DND-41 (cell line): Measurements from ENCODE around the gene ATG16L2.

Source experiments
- ATAC-seq: fragments of 200-7000 bp; cut with Tn5 transposase; 3 replicates; pipeline ENCODE4 v1.9.1; 2021; ENCODE audit warnings: low read depth; ENCODE audit not compliant: insufficient read depth
- DNase-seq: peaks from one replicate; pipeline ENCODE4 v3.0.0-alpha.2; 2020
- H2AFZ ChIP-seq: 2 replicates; pipeline ENCODE4 v1.6.0; 2012; ENCODE audit warnings: low read depth, low read length
- H3K27ac ChIP-seq: 2 replicates; pipeline ENCODE4 v1.5.1; 2012; ENCODE audit warnings: low read length, inconsistent platforms
- H3K27me3 ChIP-seq: fragments of 200-600 bp; sonication (generic); 2 replicates; pipeline ENCODE4 v1.6.0; 2012; ENCODE audit warnings: low read length, mild to moderate bottlenecking, inconsistent platforms; ENCODE audit not compliant: insufficient read depth, poor library complexity
- H3K36me3 ChIP-seq: 2 replicates; pipeline ENCODE4 v1.5.1; 2012; ENCODE audit warnings: low read length, inconsistent platforms; ENCODE audit not compliant: insufficient read depth
- H3K4me1 ChIP-seq: 2 replicates; pipeline ENCODE4 v1.5.1; 2012; ENCODE audit warnings: mild to moderate bottlenecking, low read length; ENCODE audit not compliant: insufficient read depth
- H3K4me2 ChIP-seq: 2 replicates; pipeline ENCODE4 v1.6.0; 2012; ENCODE audit warnings: mild to moderate bottlenecking, moderate library complexity, low read length, inconsistent platforms; ENCODE audit not compliant: insufficient read depth
- H3K4me3 ChIP-seq, 2 experiments: fragments of 200-600 bp in 1 of 2; shearing (Covaris generic) in 1 of 2; 2 replicates each; pipeline ENCODE4 v1.5.1; 2012 to 2016; ENCODE audit warnings: inconsistent platforms in 2 of 2, low read length in 2 of 2, mild to moderate bottlenecking in 2 of 2, low read depth in 1 of 2, moderate library complexity in 1 of 2
- H3K79me2 ChIP-seq: 2 replicates; pipeline ENCODE4 v1.6.0; 2012; ENCODE audit warnings: low read length, inconsistent platforms; ENCODE audit not compliant: insufficient read depth
- H3K9ac ChIP-seq: 2 replicates; pipeline ENCODE4 v1.6.0; 2012; ENCODE audit warnings: low read depth, mild to moderate bottlenecking, inconsistent platforms, low read length, moderate library complexity
- H3K9me3 ChIP-seq: 2 replicates; pipeline ENCODE4 v1.5.1; 2012; ENCODE audit warnings: low read length, moderate library complexity, mild to moderate bottlenecking, inconsistent platforms; ENCODE audit not compliant: insufficient read depth, severe bottlenecking
- H4K20me1 ChIP-seq: 2 replicates; pipeline ENCODE4 v1.6.0; 2012; ENCODE audit warnings: low read length; ENCODE audit not compliant: insufficient read depth
- EZH2 ChIP-seq: IDR thresholded peaks from 3 replicates; pipeline ENCODE4 v1.6.1; 2012; ENCODE audit warnings: borderline replicate concordance, low read depth, mild to moderate bottlenecking, moderate library complexity, low read length, inconsistent platforms; ENCODE audit not compliant: severe bottlenecking
- TF ChIP-seq, protein P1 (sequence below): IDR thresholded peaks from 2 replicates; pipeline ENCODE4 v1.5.1; 2012; ENCODE audit warnings: borderline replicate concordance, low read length, moderate library complexity, mild to moderate bottlenecking; ENCODE audit not compliant: poor library complexity, severe bottlenecking; ENCODE audit errors: extremely low read depth

Gene ATG16L2

DNA sequence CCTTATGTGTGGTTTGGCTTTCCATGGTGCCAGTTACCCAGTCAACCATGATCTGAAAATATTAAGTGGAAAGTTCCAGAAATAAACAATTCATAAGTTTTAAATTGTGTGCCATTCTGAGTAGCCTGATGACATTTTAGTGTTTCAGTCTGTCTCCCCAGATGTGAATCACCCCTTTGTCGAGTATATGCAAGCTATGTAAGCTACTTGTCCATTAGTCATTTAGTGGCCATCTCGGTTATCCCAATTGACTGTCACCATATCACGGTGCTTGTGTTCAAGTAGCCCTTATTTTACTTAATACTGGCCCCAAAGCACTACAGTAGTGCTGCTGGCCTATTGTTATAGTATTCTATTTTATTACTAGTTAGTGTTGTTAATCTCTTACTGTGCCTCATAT, 44.9 kb downstream of the ATG16L2 start:
- no peak overlapping the region for H3K27ac ChIP-seq
- H4K20me1 ChIP-seq: no peaks in the 10 kb centered on the region
- no peak overlapping the region for H3K4me2 ChIP-seq
- H2AFZ ChIP-seq: no peak overlapping the region
- TF ChIP-seq EZH2: no peak
- TF ChIP-seq, protein P1, sequence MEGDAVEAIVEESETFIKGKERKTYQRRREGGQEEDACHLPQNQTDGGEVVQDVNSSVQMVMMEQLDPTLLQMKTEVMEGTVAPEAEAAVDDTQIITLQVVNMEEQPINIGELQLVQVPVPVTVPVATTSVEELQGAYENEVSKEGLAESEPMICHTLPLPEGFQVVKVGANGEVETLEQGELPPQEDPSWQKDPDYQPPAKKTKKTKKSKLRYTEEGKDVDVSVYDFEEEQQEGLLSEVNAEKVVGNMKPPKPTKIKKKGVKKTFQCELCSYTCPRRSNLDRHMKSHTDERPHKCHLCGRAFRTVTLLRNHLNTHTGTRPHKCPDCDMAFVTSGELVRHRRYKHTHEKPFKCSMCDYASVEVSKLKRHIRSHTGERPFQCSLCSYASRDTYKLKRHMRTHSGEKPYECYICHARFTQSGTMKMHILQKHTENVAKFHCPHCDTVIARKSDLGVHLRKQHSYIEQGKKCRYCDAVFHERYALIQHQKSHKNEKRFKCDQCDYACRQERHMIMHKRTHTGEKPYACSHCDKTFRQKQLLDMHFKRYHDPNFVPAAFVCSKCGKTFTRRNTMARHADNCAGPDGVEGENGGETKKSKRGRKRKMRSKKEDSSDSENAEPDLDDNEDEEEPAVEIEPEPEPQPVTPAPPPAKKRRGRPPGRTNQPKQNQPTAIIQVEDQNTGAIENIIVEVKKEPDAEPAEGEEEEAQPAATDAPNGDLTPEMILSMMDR: no peak
- DNase-seq (no peak), ATAC-seq (no peak)
- no peaks in the 10 kb centered on the region for H3K4me1 ChIP-seq
- H3K4me3 ChIP-seq: no peak overlapping the region
- no peak overlapping the region for H3K9ac ChIP-seq
- peaks cover 3% of the 10 kb centered on the region; the same call in 1 of the 2 replicates for H3K36me3 ChIP-seq
- no peaks in the 10 kb centered on the region for H3K9me3 ChIP-seq
- H3K79me2 ChIP-seq: no peaks in the 10 kb centered on the region
- H3K27me3 ChIP-seq: no peaks in the 10 kb centered on the region

DNA sequence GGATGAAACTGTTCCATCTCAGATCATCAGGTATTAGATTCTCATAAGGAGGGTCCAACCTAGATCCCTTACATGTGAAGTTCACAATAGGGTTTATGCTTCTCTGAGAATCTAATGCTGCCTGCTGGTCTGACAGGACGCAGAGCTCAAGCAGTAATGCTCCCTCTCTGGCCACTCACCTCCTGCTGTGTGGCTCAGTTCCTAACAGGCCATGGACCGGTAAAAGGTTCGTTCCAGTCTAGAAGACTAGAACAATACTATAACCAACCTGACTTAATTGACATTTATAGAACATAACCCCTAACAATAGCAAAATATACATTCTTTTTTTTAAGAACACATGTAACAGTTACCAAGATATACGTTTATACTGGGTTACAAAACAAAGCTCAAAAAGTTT, 45.8 kb downstream of the ATG16L2 start:
- Histone ChIP-seq H4K20me1 (no peaks in the 10 kb centered on the region), H3K9me3 (no peaks in the 10 kb centered on the region), H3K4me1 (no peaks in the 10 kb centered on the region), H3K79me2 (no peaks in the 10 kb centered on the region), H3K36me3 (peaks cover 5% of the 10 kb centered on the region; the same call in 1 of the 2 replicates), H3K4me3 (no peak overlapping the region), H2AFZ (no peak overlapping the region), H3K27ac (no peak overlapping the region), H3K27me3 (no peaks in the 10 kb centered on the region), H3K4me2 (no peak overlapping the region), H3K9ac (no peak overlapping the region)
- no peak for DNase-seq
- ATAC-seq: no peak
- no peak for TF ChIP-seq EZH2
- TF ChIP-seq, protein P1: no peak

DNA sequence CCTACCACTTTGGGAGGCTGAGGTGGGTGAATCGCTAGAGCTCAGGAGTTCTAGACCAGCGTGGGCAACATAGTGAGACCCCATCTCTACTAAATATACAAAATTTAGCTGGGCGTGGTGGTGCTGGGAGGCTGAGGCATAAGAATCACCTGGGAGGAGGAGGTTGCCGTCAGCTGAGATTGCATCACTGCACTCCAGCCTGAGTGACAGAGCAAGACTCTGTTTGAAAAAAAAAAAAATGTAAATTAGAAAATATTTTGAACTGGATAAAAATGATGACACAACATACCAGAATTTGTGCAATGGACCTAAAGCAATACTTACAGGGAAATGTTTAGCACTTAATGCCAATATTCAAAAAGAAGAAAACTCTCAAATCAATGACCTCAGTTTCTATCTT, 46.4 kb downstream of the ATG16L2 start:
- H4K20me1 ChIP-seq: no peaks in the 10 kb centered on the region
- H3K27me3 ChIP-seq: no peaks in the 10 kb centered on the region
- H3K36me3 ChIP-seq: peaks cover 8% of the 10 kb centered on the region; the same call in 1 of the 2 replicates
- no peaks in the 10 kb centered on the region for H3K9me3 ChIP-seq
- ATAC-seq: no peak
- H2AFZ ChIP-seq: no peak overlapping the region
- H3K9ac ChIP-seq: no peak overlapping the region
- H3K4me1 ChIP-seq: no peaks in the 10 kb centered on the region
- no peaks in the 10 kb centered on the region for H3K79me2 ChIP-seq
- TF ChIP-seq EZH2: no peak
- TF ChIP-seq, protein P1: no peak
- H3K4me2 ChIP-seq: no peak overlapping the region
- no peak overlapping the region for H3K4me3 ChIP-seq
- DNase-seq: no peak
- no peak overlapping the region for H3K27ac ChIP-seq

DNA sequence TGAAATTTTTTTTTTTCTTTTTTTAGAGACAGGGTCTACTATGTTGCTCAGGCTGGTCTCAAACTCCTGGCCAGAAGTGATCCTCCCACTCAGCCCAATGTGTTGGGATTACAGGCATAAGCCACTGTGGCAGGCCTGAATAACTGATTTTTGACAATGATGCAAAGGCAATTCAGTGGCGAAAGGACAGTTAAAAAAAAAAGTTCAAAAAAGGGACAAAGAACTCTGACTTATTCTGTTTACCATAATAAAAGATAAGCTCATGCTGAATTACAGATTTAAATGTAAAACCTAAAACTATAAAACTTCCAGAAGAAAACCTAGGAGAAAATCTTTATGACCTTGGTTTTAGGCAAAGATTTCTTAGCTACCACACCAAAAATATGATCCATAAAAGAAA, 48.9 kb downstream of the ATG16L2 start:
- Histone ChIP-seq H3K4me2 (no peak overlapping the region), H3K4me3 (no peak overlapping the region), H3K27me3 (no peaks in the 10 kb centered on the region), H3K9ac (no peak overlapping the region), H3K27ac (no peak overlapping the region), H4K20me1 (no peaks in the 10 kb centered on the region), H2AFZ (no peak overlapping the region), H3K4me1 (no peaks in the 10 kb centered on the region), H3K9me3 (no peaks in the 10 kb centered on the region), H3K36me3 (peaks cover 21% of the 10 kb centered on the region), H3K79me2 (no peaks in the 10 kb centered on the region)
- no peak for ATAC-seq
- TF ChIP-seq, protein P1: no peak
- no peak for TF ChIP-seq EZH2
- no peak for DNase-seq
